Erythroblast (primary cell): ENCODE measurements around the gene ALDH3B1.
A peak's percentile ranks its signal among the peaks of the same experiment; 100 is the strongest.

ENCODE experiments used
- DNase-seq, 2 experiments: peaks; one replicate each; lab custom pipeline; 2025; lab: John Stamatoyannopoulos, UW
- GATA1 ChIP-seq: IDR thresholded peaks from 2 replicates; pipeline ENCODE4 v1.6.1; 2011; ENCODE audit warnings: low read depth, mild to moderate bottlenecking, control low read depth, low read length, moderate library complexity
- POLR2A ChIP-seq: IDR thresholded peaks from 2 replicates; pipeline ENCODE4 v1.6.1; 2011; ENCODE audit warnings: mild to moderate bottlenecking, low read length

ALDH3B1 gene

DNA sequence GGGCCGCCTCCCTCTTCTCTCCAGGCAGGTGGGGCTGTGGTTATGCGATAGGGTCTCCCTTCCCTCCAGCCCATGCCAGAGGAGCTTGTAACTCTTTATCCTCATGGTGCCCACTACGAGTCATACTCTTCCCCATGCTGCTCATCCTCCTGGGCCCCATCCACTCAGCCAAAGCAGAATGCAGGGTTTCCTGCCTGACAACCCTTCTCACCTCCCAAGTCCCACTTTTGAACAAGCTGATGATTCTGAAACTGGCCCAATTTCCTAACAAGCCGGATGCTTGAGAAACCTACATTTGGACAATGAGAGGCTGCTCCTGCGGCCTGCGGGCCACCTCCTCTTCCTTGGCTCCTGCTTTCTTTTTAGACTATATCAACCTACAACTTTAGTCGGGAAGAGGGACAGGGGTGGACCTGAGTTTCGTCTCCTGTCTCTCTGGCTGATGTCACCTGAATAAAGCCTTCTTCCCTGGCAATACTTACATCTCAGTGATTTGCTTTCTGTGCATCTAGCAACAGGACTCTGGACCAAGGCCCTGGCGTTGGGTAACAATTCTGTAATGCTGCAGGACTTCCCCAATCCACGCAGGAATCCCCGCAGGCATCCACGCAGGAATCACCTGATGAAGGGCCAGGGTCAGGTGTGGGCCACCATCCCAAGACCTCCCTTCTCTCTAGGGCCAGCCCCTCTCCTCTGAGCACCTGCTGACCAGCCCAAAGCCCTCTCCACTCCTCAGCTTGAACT is 18.8 kb downstream of the ALDH3B1 start:
- TF ChIP-seq POLR2A (no peak), GATA1 (no peak)
- DNase-seq, result no peak

- DNase-seq, result peak; percentile 99
- TF ChIP-seq GATA1, result no peak
- peak; percentile 84 for TF ChIP-seq POLR2A
Measured at GRCh38 chr11:68030318-68031143, 20.4 kb downstream of the ALDH3B1 start, which contains the start of gene NDUFS8. Gene NDUFS8, plus strand, starts transcription at chr11:68030681. Its CDS starts 1,471 bp downstream, at chr11:68032152.

DNA sequence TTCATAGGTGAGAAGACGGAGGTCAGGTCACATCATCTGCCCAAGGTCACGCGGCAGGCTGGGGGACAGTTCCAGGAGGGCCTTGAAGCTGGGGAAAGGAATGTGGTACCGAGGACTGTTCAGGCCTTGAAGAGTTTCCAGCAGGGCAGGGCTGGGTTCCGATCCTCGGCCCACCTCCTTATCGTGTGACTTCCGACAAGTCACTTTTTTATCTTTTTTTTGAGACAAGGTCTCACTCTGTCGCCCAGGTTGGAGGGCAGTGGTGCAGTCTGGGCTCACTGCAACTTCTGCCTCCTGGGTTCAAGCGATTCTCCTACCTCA is 21.0 kb downstream of the ALDH3B1 start:
- no peak for TF ChIP-seq POLR2A
- peak; percentile 79 to 83 for DNase-seq

GRCh38 chr11:68032003-68032402 is 21.9 kb downstream of the ALDH3B1 start:
- DNase-seq, result no peak
- no peak for TF ChIP-seq GATA1
- no peak for TF ChIP-seq POLR2A

DNA sequence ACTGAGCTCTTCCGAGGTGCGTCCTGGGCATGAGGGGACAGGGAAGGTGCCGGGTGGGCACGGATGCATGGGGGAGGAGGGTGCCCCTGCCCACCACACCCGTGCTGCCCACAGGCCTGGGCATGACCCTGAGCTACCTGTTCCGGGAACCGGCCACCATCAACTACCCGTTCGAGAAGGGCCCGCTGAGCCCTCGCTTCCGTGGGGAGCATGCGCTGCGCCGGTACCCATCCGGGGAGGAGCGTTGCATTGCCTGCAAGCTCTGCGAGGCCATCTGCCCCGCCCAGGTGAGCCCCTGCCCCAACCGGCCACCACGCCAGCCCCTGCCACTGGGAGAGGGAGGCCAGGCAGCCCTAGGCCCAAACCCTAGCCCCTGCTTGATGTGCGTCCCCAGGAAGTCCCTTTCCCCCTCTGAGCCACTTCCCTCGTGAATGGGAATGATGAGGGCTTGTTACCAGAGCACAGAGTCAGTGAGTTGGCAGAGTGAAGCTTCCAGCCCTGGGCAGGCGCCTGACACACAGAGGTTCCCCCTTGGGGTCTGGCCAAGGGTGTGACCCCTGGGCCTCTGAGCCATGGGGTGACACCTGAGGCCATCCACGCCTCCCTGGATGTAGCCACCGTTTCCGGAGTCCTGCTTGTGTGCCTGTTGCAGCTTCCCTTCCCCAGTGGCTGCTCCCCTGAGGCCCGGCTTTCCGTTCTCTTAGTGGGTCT is 23.0 kb downstream of the ALDH3B1 start:
- TF ChIP-seq GATA1, result no peak
- no peak for DNase-seq

DNA sequence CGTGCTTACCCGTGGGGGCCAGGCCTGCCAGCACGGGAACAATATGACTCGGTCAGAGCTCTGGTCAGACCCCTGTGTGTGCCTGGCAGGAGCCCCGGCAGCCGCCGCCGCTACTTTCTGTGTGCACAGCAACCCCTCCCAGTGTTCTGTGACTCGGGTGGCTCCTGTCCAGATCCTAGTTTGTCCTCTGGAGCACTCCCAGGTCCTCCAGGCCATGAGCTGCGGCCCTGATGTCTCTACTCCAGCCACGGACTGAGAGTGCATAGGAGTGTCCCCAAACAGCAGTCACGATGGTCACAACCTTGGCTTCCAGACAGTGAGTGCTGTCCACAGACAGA is 23.6 kb downstream of the ALDH3B1 start:
- DNase-seq, result no peak
- TF ChIP-seq POLR2A, result no peak
- no peak for TF ChIP-seq GATA1

GRCh38 chr11:68035266-68035876 is 25.2 kb downstream of the ALDH3B1 start:
- TF ChIP-seq GATA1, result no peak
- TF ChIP-seq POLR2A, result no peak
- no peak for DNase-seq

DNA sequence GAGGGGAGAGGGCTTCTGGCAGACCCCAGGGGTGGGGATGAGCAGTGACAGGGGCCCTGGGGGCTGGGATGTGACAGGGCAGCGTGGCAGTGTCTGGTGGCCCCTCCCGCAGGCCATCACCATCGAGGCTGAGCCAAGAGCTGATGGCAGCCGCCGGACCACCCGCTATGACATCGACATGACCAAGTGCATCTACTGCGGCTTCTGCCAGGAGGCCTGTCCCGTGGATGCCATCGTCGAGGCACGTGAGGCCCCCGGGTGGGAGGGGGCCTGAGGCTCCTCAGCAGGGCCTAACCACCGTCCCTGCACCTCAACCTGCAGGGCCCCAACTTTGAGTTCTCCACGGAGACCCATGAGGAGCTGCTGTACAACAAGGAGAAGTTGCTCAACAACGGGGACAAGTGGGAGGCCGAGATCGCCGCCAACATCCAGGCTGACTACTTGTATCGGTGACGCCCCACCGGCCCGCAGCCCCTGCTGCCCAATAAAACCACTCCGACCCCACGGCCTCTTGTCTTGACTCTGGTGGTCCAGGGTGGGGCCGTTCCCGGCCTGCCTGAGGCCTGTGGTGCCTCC is 26.1 kb downstream of the ALDH3B1 start:
- no peak for DNase-seq
- TF ChIP-seq POLR2A (no peak), GATA1 (no peak)

DNA sequence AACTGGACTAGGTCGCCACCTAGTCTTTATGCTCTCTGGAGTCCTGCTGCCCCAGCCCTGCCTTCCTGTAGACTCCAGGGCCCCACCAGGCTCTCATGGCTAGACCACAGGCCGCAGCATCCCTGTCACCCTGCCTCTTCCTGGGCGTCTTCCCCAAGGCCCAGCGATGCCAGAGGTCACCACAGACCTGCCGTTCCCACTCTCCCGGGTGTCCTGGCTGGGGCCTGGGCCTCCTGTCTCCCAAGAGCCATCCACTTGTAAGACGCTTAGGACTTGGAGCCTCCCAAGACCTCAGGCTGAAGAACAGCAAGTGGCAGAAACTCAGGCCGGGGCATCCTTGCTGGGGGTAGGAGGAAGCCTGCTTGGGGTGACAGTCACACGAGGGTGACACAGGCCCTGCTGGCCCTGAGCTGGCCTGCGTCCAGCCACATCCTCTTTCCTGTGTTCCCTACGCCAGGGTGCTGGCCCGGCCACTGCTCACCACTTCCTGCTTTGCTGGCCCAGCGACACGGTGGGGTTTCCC is 26.7 kb downstream of the ALDH3B1 start:
- no peak for TF ChIP-seq GATA1
- TF ChIP-seq POLR2A, result peak; percentile 13
- no peak for DNase-seq

GRCh38 chr11:68037411-68038225 is 27.5 kb downstream of the ALDH3B1 start:
- no peak for DNase-seq
- TF ChIP-seq GATA1, result no peak
- no peak for TF ChIP-seq POLR2A

GRCh38 chr11:68038226-68038717 is 28.1 kb downstream of the ALDH3B1 start:
- no peak for TF ChIP-seq POLR2A
- TF ChIP-seq GATA1, result no peak
- peak in 1 of 2 experiments; percentile 33 for DNase-seq

- peak; percentile 79 to 87 for DNase-seq
- TF ChIP-seq POLR2A (peak; percentile 90), GATA1 (no peak)
Measured at GRCh38 chr11:68038718-68039525, 28.8 kb downstream of the ALDH3B1 start, which contains the start of gene TCIRG1. Gene TCIRG1, plus strand, starts transcription at chr11:68039025. Its CDS starts 2,247 bp downstream, at chr11:68041272.
